Gastrocnemius medialis (tissue), 4 donors: ENCODE data around the gene TCF4. TPM values are rescaled to one million over a fixed set of nuclear protein-coding genes. Genes with fewer than 3 reads are reported as not detected.

Experiments
- ATAC-seq, 2 donors: fragments of 150-250 bp; one replicate each; pipeline ENCODE4 v1.9.1; 2016
- DNase-seq, 2 donors: peaks; one replicate each; pipeline ENCODE4 v3.0.0-alpha.2; 2019
- H3K27ac ChIP-seq, 4 donors: fragments of 200-600 bp; sonication (generic); 1 replicate in 1 of 4; 2 replicates in 3 of 4; pipeline ENCODE4 v1.5.1; 2016 to 2018; ENCODE audit warnings: mild to moderate bottlenecking in 2 of 4, moderate library complexity in 1 of 4
- H3K27me3 ChIP-seq, 3 donors: fragments of 200-600 bp; sonication (generic) in 2 of 3; 1 replicate in 1 of 3; 2 replicates in 2 of 3; pipeline versions ENCODE4 v1.5.1 to v1.6.0; 2016 to 2019; ENCODE audit warnings: mild to moderate bottlenecking in 1 of 3, moderate library complexity in 1 of 3
- H3K36me3 ChIP-seq, 2 donors: fragments of 200-600 bp; sonication (generic) in 1 of 2; one replicate each; pipeline ENCODE4 v1.5.1; 2017 to 2018
- H3K4me1 ChIP-seq, 2 donors: fragments of 200-600 bp; sonication (generic) in 1 of 2; one replicate each; pipeline ENCODE4 v1.5.1; 2016 to 2017; ENCODE audit warnings: mild to moderate bottlenecking in 2 of 2
- H3K4me3 ChIP-seq, 4 donors: fragments of 200-600 bp; sonication (generic) in 3 of 4; 1 replicate in 1 of 4; 2 replicates in 3 of 4; pipeline ENCODE4 v1.5.1; 2016 to 2019; ENCODE audit warnings: mild to moderate bottlenecking in 2 of 4
- H3K9me3 ChIP-seq, 3 donors: fragments of 200-600 bp; sonication (generic) in 2 of 3; 1 replicate in 1 of 3; 2 replicates in 2 of 3; pipeline ENCODE4 v1.5.1; 2016 to 2019
- POLR2A ChIP-seq, 2 donors: fragments of 450-650 bp; IDR thresholded peaks; one replicate each; pipeline ENCODE4 v1.6.1; 2017; ENCODE audit warnings: antibody characterized with exemption in 2 of 2, mild to moderate bottlenecking in 2 of 2, moderate library complexity in 2 of 2
- in situ Hi-C, 4 donors: fragments of 200-750 bp; cut with MboI; loops; one replicate each; pipeline versions ENCODE4 v1.15.0 to v1.8.0; 2017; ENCODE audit warnings: low sequenced_read_pairs in 4 of 4
- intact Hi-C: fragments of 100-400 bp; cut with DNase I; formaldehyde crosslinking; loops from one replicate; pipeline ENCODE4 v1.15.1; 2023; ENCODE audit warnings: low total_unique reads
- total RNA-seq, 4 donors: library from RNA; depleted of rRNA; stranded (reverse); fragments of >200 nt; gene quantifications; one replicate each; pipeline versions ENCODE4 v1.1.0 to v1.2.3, GENCODE V29; 2016
- TF ChIP-seq, protein P1 (sequence below), 5 experiments: fragments of 450-650 bp in 3 of 5; fragments of 200-600 bp in 2 of 5; sonication (generic) in 2 of 5; IDR thresholded peaks in 4 of 5; conservative IDR thresholded peaks in 1 of 5; 1 replicate in 4 of 5; 2 replicates in 1 of 5; pipeline ENCODE4 v1.5.1; 2016 to 2019; ENCODE audit warnings: antibody characterized with exemption in 5 of 5, mild to moderate bottlenecking in 3 of 5, moderate library complexity in 3 of 5

TCF4 gene
- total RNA-seq, 4 donors from 2014 or later: 40.3 to 60.6 (median 53.6) TPM

- Histone ChIP-seq H3K36me3 (peaks cover 2 to 39% of the 10 kb centered on the region in 2 donors), H3K4me3 (no peak overlapping the region), H3K27ac (no peak overlapping the region), H3K4me1 (peaks cover 0 to 4% of the 10 kb centered on the region in 2 donors), H3K27me3 (no peaks in the 10 kb centered on the region), H3K9me3 (no peaks in the 10 kb centered on the region)
- intact Hi-C loops: loop anchor here (10.0 kb wide), 1 partner anchor 111 kb away; no protein-coding TSS in a partner anchor
- in situ Hi-C loops: loop anchor here in 3 of 4 donors (25.0 kb wide), 5 partner anchors 111 to 1361 kb away; partner anchors contain the start of gene TCF4 (in 3 of the 3)
- ATAC-seq: no peak
- TF ChIP-seq, protein P1, sequence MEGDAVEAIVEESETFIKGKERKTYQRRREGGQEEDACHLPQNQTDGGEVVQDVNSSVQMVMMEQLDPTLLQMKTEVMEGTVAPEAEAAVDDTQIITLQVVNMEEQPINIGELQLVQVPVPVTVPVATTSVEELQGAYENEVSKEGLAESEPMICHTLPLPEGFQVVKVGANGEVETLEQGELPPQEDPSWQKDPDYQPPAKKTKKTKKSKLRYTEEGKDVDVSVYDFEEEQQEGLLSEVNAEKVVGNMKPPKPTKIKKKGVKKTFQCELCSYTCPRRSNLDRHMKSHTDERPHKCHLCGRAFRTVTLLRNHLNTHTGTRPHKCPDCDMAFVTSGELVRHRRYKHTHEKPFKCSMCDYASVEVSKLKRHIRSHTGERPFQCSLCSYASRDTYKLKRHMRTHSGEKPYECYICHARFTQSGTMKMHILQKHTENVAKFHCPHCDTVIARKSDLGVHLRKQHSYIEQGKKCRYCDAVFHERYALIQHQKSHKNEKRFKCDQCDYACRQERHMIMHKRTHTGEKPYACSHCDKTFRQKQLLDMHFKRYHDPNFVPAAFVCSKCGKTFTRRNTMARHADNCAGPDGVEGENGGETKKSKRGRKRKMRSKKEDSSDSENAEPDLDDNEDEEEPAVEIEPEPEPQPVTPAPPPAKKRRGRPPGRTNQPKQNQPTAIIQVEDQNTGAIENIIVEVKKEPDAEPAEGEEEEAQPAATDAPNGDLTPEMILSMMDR (IDR thresholded peaks at IDR 0.05 in 4 of 5, conservative IDR thresholded peaks at IDR 0.05 in 1 of 5): no peak
- TF ChIP-seq POLR2A (IDR thresholded peaks at IDR 0.05): no peak
- DNase-seq: no peak
These were observed 361.9 kb downstream of the TCF4 start for GRCh38 chr18:55226044-55226443.

DNA sequence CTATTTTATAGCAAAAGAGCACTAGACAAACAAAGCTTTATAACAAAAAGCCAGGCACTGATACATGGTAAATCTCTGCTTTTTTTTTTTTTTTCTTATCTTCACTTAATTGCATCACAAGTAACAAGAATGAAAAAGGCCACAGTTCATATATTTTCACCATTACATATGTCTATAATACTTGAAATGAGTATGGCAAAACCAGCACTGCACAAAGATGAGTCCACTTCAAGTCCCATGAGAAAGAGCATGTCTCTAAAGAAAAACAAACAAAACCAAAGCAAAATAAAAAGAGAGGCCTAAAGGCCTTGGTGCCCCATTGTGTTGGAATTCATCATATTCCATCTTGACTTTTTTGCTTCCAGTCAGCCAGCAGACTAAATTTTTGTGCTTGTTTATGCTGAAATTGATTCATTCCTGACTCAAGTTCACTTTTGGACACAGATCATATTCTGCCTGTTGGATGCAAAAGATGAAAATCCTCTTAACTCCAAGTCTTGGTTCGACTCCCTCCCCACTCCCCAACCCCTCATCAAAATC lies 363.8 kb downstream of the TCF4 start:
- intact Hi-C loops (loop anchor here (10.0 kb wide), 1 partner anchor 109 kb away; no protein-coding TSS in a partner anchor), in situ Hi-C loops (no loop called here)
- no peak for DNase-seq
- TF ChIP-seq POLR2A (IDR thresholded peaks at IDR 0.05): no peak
- Histone ChIP-seq H3K27me3 (no peaks in the 10 kb centered on the region), H3K36me3 (peaks cover 2 to 24% of the 10 kb centered on the region in 2 donors), H3K9me3 (no peaks in the 10 kb centered on the region), H3K27ac (no peak overlapping the region), H3K4me1 (peaks cover 0 to 4% of the 10 kb centered on the region in 2 donors), H3K4me3 (no peak overlapping the region)
- ATAC-seq: no peak

GRCh38 chr18:55221622-55222021 lies 366.4 kb downstream of the TCF4 start:
- H3K27me3 ChIP-seq: no peaks in the 10 kb centered on the region
- no peak for DNase-seq
- H3K27ac ChIP-seq: peak overlapping the region in 1 of 4 donors; percentile 41
- no peaks in the 10 kb centered on the region for H3K9me3 ChIP-seq
- TF ChIP-seq POLR2A (IDR thresholded peaks at IDR 0.05): no peak
- TF ChIP-seq, protein P1 (IDR thresholded peaks at IDR 0.05 in 4 of 5, conservative IDR thresholded peaks at IDR 0.05 in 1 of 5): no peak
- intact Hi-C loops: loop anchor here (10.0 kb wide), 1 partner anchor 107 kb away; no protein-coding TSS in a partner anchor
- peaks cover 0 to 2% of the 10 kb centered on the region in 2 donors for H3K36me3 ChIP-seq
- no peak for ATAC-seq
- peaks cover 0 to 4% of the 10 kb centered on the region in 2 donors for H3K4me1 ChIP-seq
- in situ Hi-C loops: no loop called here
- H3K4me3 ChIP-seq: no peak overlapping the region

DNA sequence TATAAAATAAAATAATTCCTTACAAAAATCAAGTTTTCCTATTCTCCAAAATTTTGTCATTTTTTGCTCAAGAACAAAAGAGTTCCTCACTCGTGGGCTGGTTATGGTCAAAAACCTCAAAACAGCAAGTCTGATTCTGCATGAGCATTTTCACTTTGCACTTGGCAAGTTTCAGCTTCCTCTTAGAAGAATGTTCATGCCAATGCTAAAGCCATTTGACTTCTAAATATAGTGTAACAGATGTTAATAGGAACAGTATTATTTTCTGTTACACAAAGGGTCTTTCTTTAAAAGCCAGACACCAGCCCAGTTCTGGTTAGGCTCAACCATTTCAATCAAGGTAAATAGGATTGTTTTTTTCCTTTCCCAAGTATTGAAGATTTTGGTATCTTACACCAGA lies 367.5 kb downstream of the TCF4 start:
- H3K27me3 ChIP-seq: no peaks in the 10 kb centered on the region
- DNase-seq (no peak), ATAC-seq (peak in 1 of 2 donors; percentile 41)
- no peaks in the 10 kb centered on the region for H3K9me3 ChIP-seq
- H3K4me1 ChIP-seq: peaks cover 0 to 4% of the 10 kb centered on the region in 2 donors
- in situ Hi-C loops: no loop called here
- TF ChIP-seq, protein P1 (IDR thresholded peaks at IDR 0.05 in 4 of 5, conservative IDR thresholded peaks at IDR 0.05 in 1 of 5): no peak
- TF ChIP-seq POLR2A (IDR thresholded peaks at IDR 0.05): no peak
- no peak overlapping the region for H3K4me3 ChIP-seq
- H3K27ac ChIP-seq: peak overlapping the region in 1 of 4 donors; percentile 24
- no peaks in the 10 kb centered on the region for H3K36me3 ChIP-seq
- intact Hi-C loops: loop anchor here (10.0 kb wide), 1 partner anchor 106 kb away; no protein-coding TSS in a partner anchor

DNA sequence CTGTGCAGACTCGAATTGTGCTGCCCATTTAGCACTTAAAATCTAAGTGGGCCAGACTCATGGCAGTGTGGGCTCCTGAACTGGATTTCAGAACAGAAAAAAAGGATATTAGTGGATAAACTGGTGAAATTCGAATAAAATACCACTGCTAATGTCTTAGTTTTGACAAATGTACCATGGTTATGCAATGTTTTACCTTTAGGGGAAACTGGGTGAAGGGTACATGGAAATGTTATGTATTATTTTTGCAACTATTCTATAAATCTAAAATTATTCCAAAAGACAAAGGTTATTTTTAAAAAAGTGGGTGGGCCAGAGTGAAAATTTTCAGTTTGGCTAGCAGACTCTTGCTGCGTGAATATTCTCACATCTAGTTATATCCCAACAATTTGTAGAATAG lies 368.2 kb downstream of the TCF4 start:
- H3K4me1 ChIP-seq: peaks cover 0 to 4% of the 10 kb centered on the region in 2 donors
- no peaks in the 10 kb centered on the region for H3K9me3 ChIP-seq
- no peaks in the 10 kb centered on the region for H3K36me3 ChIP-seq
- in situ Hi-C loops (no loop called here), intact Hi-C loops (loop anchor here (10.0 kb wide), 1 partner anchor 105 kb away; no protein-coding TSS in a partner anchor)
- TF ChIP-seq, protein P1 (IDR thresholded peaks at IDR 0.05 in 4 of 5, conservative IDR thresholded peaks at IDR 0.05 in 1 of 5): no peak
- TF ChIP-seq POLR2A (IDR thresholded peaks at IDR 0.05): no peak
- no peak for ATAC-seq
- H3K4me3 ChIP-seq: no peak overlapping the region
- H3K27me3 ChIP-seq: no peaks in the 10 kb centered on the region
- DNase-seq: no peak
- H3K27ac ChIP-seq: no peak overlapping the region
